Mesendoderm (in vitro differentiated cells): ENCODE results near the gene TJAP1.

Source experiments
- DNase-seq: peaks from one replicate; pipeline ENCODE4 v3.0.0; 2013
- H2AK5ac ChIP-seq: 2 replicates; pipeline ENCODE4 v1.6.1; 2013; ENCODE audit warnings: low read length, inconsistent platforms
- H2BK120ac ChIP-seq: 2 replicates; pipeline ENCODE4 v1.6.1; 2013; ENCODE audit warnings: low read depth, mild to moderate bottlenecking, low read length, moderate library complexity, mixed read lengths
- H2BK15ac ChIP-seq: replicated peaks from 2 replicates; pipeline ENCODE4 v1.6.1; 2013; ENCODE audit warnings: low read depth, mild to moderate bottlenecking, moderate library complexity
- H2BK5ac ChIP-seq: 2 replicates; pipeline ENCODE4 v1.6.1; 2013; ENCODE audit warnings: low read length, inconsistent platforms
- H3K18ac ChIP-seq: 2 replicates; pipeline ENCODE4 v1.6.1; 2013; ENCODE audit warnings: mild to moderate bottlenecking, low read length, mixed read lengths
- H3K23ac ChIP-seq: one replicate; pipeline ENCODE4 v1.6.1; 2013; ENCODE audit warnings: low read length
- H3K27ac ChIP-seq: 2 replicates; pipeline ENCODE4 v1.5.1; 2013; ENCODE audit warnings: low read depth, mild to moderate bottlenecking, inconsistent platforms, low read length, moderate library complexity
- H3K27me3 ChIP-seq: 2 replicates; pipeline ENCODE4 v1.6.1; 2013; ENCODE audit warnings: low read length, control low read depth, mild to moderate bottlenecking, inconsistent platforms; ENCODE audit not compliant: insufficient read depth, poor library complexity
- H3K36me3 ChIP-seq: 2 replicates; pipeline ENCODE4 v1.6.1; 2013; ENCODE audit warnings: low read length, inconsistent platforms; ENCODE audit not compliant: control insufficient read depth, insufficient read depth
- H3K4ac ChIP-seq: one replicate; pipeline ENCODE4 v1.6.1; 2013; ENCODE audit warnings: low read depth, mild to moderate bottlenecking, low read length, moderate library complexity
- H3K4me1 ChIP-seq: 2 replicates; pipeline ENCODE4 v1.6.1; 2013; ENCODE audit warnings: low read depth, low read length, inconsistent platforms; ENCODE audit not compliant: control insufficient read depth
- H3K4me2 ChIP-seq: 2 replicates; pipeline ENCODE4 v1.6.1; 2013; ENCODE audit warnings: low read length
- H3K4me3 ChIP-seq: 2 replicates; pipeline ENCODE4 v1.5.1; 2013; ENCODE audit warnings: mild to moderate bottlenecking, low read length
- H3K56ac ChIP-seq: one replicate; pipeline ENCODE4 v1.6.1; 2013; ENCODE audit warnings: low read length
- H3K79me1 ChIP-seq: 2 replicates; pipeline ENCODE4 v1.6.1; 2013; ENCODE audit warnings: low read length, inconsistent platforms
- H3K79me2 ChIP-seq: 2 replicates; pipeline ENCODE4 v1.6.1; 2013; ENCODE audit warnings: mild to moderate bottlenecking, low read length; ENCODE audit not compliant: control insufficient read depth, insufficient read depth
- H3K9ac ChIP-seq: 2 replicates; pipeline ENCODE4 v1.6.1; 2013; ENCODE audit warnings: low read length, inconsistent platforms
- H4K5ac ChIP-seq: one replicate; pipeline ENCODE4 v1.6.1; 2013; ENCODE audit warnings: low read length
- H4K8ac ChIP-seq: one replicate; pipeline ENCODE4 v1.6.1; 2013; ENCODE audit warnings: low read depth, mild to moderate bottlenecking, control low read depth, low read length, moderate library complexity
- WGBS: extraction: QIAGEN DNeasy Blood & Tissue Kit; methylation state at CpG from one replicate; pipeline ENCODE4 v1.1.7; 2013; ENCODE audit warnings: low lambda C conversion rate, missing lambda C conversion rate; ENCODE audit not compliant: insufficient coverage; ENCODE audit errors: extremely low coverage; 5-methylcytosine and 5-hydroxymethylcytosine counted together

TJAP1 gene

GRCh38 chr6:43442935-43443334 is 34.4 kb upstream of the TJAP1 start:
- no peak overlapping the region for H2BK5ac ChIP-seq
- WGBS: no CpG with 5 or more reads among the region's 14 CpGs

GRCh38 chr6:43444036-43444435 is 33.3 kb upstream of the TJAP1 start:
- no peak overlapping the region for H3K4ac ChIP-seq
- no peak overlapping the region for H2BK5ac ChIP-seq
- H3K79me1 ChIP-seq: no peaks in the 10 kb centered on the region
- no peak overlapping the region for H3K18ac ChIP-seq
- no peak overlapping the region for H3K56ac ChIP-seq
- no peak overlapping the region for H3K9ac ChIP-seq
- no peak overlapping the region for H3K23ac ChIP-seq
- no peak overlapping the region for H2BK120ac ChIP-seq
- no peak overlapping the region for H4K8ac ChIP-seq
- H2BK15ac ChIP-seq: no peak overlapping the region
- no peaks in the 10 kb centered on the region for H3K27me3 ChIP-seq
- H3K4me1 ChIP-seq: no peaks in the 10 kb centered on the region
- no peak overlapping the region for H3K4me2 ChIP-seq
- no peak overlapping the region for H2AK5ac ChIP-seq
- WGBS: no CpG with 5 or more reads among the region's 10 CpGs
- no peak overlapping the region for H3K27ac ChIP-seq
- DNase-seq: no peak
- H3K4me3 ChIP-seq: no peak overlapping the region
- peaks cover 1% of the 10 kb centered on the region for H3K36me3 ChIP-seq
- no peak overlapping the region for H4K5ac ChIP-seq
- no peaks in the 10 kb centered on the region for H3K79me2 ChIP-seq

More at GRCh38 chr6:43442935-43443334, 34.4 kb upstream of the TJAP1 start:
- Histone ChIP-seq H2BK15ac (no peak overlapping the region), H3K79me1 (no peaks in the 10 kb centered on the region), H4K5ac (no peak overlapping the region), H3K79me2 (no peaks in the 10 kb centered on the region), H3K23ac (no peak overlapping the region), H3K4ac (no peak overlapping the region), H3K27ac (no peak overlapping the region), H3K9ac (no peak overlapping the region), H3K4me2 (no peak overlapping the region), H2BK120ac (no peak overlapping the region), H3K4me1 (no peaks in the 10 kb centered on the region), H3K27me3 (no peaks in the 10 kb centered on the region), H3K36me3 (peaks cover 1% of the 10 kb centered on the region), H3K4me3 (no peak overlapping the region), H3K56ac (no peak overlapping the region), H2AK5ac (no peak overlapping the region), H4K8ac (no peak overlapping the region), H3K18ac (no peak overlapping the region)
- no peak for DNase-seq

GRCh38 chr6:43444582-43444981 is 32.8 kb upstream of the TJAP1 start:
- H3K27me3 ChIP-seq: no peaks in the 10 kb centered on the region
- H3K4ac ChIP-seq: no peak overlapping the region
- no peak overlapping the region for H3K9ac ChIP-seq
- no peak overlapping the region for H2AK5ac ChIP-seq
- no peaks in the 10 kb centered on the region for H3K79me1 ChIP-seq
- no peak overlapping the region for H3K4me3 ChIP-seq
- H3K79me2 ChIP-seq: no peaks in the 10 kb centered on the region
- H2BK15ac ChIP-seq: no peak overlapping the region
- H4K8ac ChIP-seq: no peak overlapping the region
- no peak overlapping the region for H3K4me2 ChIP-seq
- no peak overlapping the region for H2BK5ac ChIP-seq
- H3K36me3 ChIP-seq: peaks cover 1% of the 10 kb centered on the region
- H4K5ac ChIP-seq: no peak overlapping the region
- no CpG with 5 or more reads among the region's 8 CpGs for WGBS
- H2BK120ac ChIP-seq: no peak overlapping the region
- no peaks in the 10 kb centered on the region for H3K4me1 ChIP-seq
- no peak overlapping the region for H3K18ac ChIP-seq
- H3K27ac ChIP-seq: no peak overlapping the region
- no peak overlapping the region for H3K56ac ChIP-seq
- DNase-seq: no peak
- H3K23ac ChIP-seq: no peak overlapping the region

- Histone ChIP-seq H3K27me3 (no peaks in the 10 kb centered on the region), H3K4me3 (no peak overlapping the region), H2BK5ac (no peak overlapping the region), H3K18ac (no peak overlapping the region), H2BK120ac (no peak overlapping the region), H4K8ac (no peak overlapping the region), H3K36me3 (no peaks in the 10 kb centered on the region), H3K23ac (no peak overlapping the region), H2BK15ac (no peak overlapping the region), H3K56ac (no peak overlapping the region), H3K79me1 (no peaks in the 10 kb centered on the region), H3K4me2 (no peak overlapping the region), H4K5ac (no peak overlapping the region), H3K4ac (no peak overlapping the region), H3K27ac (no peak overlapping the region), H3K4me1 (no peaks in the 10 kb centered on the region), H3K9ac (no peak overlapping the region), H3K79me2 (no peaks in the 10 kb centered on the region), H2AK5ac (no peak overlapping the region)
- DNase-seq: no peak
- no CpG with 5 or more reads among the region's 16 CpGs for WGBS
Measured at GRCh38 chr6:43445576-43445975, 31.8 kb upstream of the TJAP1 start.

- Histone ChIP-seq H2BK5ac (no peak overlapping the region), H3K27ac (no peak overlapping the region), H3K4me2 (no peak overlapping the region), H3K56ac (no peak overlapping the region), H4K8ac (no peak overlapping the region), H3K79me2 (no peaks in the 10 kb centered on the region), H3K23ac (no peak overlapping the region), H3K4ac (no peak overlapping the region), H4K5ac (no peak overlapping the region), H3K4me1 (no peaks in the 10 kb centered on the region), H3K79me1 (no peaks in the 10 kb centered on the region), H2BK120ac (no peak overlapping the region), H3K18ac (no peak overlapping the region), H3K9ac (no peak overlapping the region), H3K36me3 (no peaks in the 10 kb centered on the region), H3K4me3 (no peak overlapping the region), H2AK5ac (no peak overlapping the region), H2BK15ac (no peak overlapping the region), H3K27me3 (no peaks in the 10 kb centered on the region)
- DNase-seq: no peak
- WGBS: 100% methylated on average over 2 of the region's 16 CpGs
Measured at GRCh38 chr6:43447604-43448003, 29.8 kb upstream of the TJAP1 start.

- Histone ChIP-seq H3K23ac (no peak overlapping the region), H4K5ac (no peak overlapping the region), H3K79me1 (no peaks in the 10 kb centered on the region), H2AK5ac (no peak overlapping the region), H3K9ac (no peak overlapping the region), H3K27me3 (no peaks in the 10 kb centered on the region), H2BK120ac (no peak overlapping the region), H3K18ac (no peak overlapping the region), H2BK5ac (no peak overlapping the region), H2BK15ac (no peak overlapping the region), H3K79me2 (no peaks in the 10 kb centered on the region), H3K27ac (no peak overlapping the region), H3K4me3 (no peak overlapping the region), H3K4me2 (no peak overlapping the region), H3K4ac (no peak overlapping the region), H3K56ac (no peak overlapping the region), H3K4me1 (no peaks in the 10 kb centered on the region), H3K36me3 (no peaks in the 10 kb centered on the region), H4K8ac (no peak overlapping the region)
- WGBS: no CpG with 5 or more reads among the region's 4 CpGs
- no peak for DNase-seq
Measured at GRCh38 chr6:43448916-43449315, 28.5 kb upstream of the TJAP1 start.
